K562 (cell line): ENCODE measurements around the gene MAML1. TPM values are rescaled to one million over a fixed set of nuclear protein-coding genes. Genes with fewer than 3 reads are reported as not detected.

Source experiments
- ATAC-seq: fragments of 200-7000 bp; cut with Tn5 transposase; 3 replicates; pipeline ENCODE4 v1.9.1; 2020; ENCODE audit warnings: moderate library complexity
- BruUV-seq: library from RNA; stranded (reverse); fragments of 400-500 nt; replicated peaks from 2 replicates; lab custom pipeline; 2021; lab: Mats Ljungman, UMichigan
- CTCF ChIA-PET: fragments of 300-600 bp; formaldehyde crosslinking; extraction: SDS; loops from one replicate; lab custom pipeline; 2021; ENCODE audit warnings: low intra/inter-chr PET ratio; lab: Yijun Ruan, JAX
- POLR2A ChIA-PET: fragments of 300-600, 350-650 bp; sonication (Branson Sonifier 250); formaldehyde crosslinking; extraction: SDS; loops from one replicate; lab custom pipeline; 2021; ENCODE audit warnings: antibody characterized with exemption, inconsistent platforms; lab: Yijun Ruan, JAX
- DNase-seq, 4 experiments: peaks; one replicate each; pipeline versions ENCODE4 v3.0.0 to v3.0.0-alpha.2; 2011 to 2018; ENCODE audit warnings: low spot score in 3 of 4, mixed read lengths in 3 of 4; ENCODE audit errors: extremely low read depth in 1 of 4
- FAIRE-seq: peaks from 2 replicates; lab custom pipeline; 2011; peaks lifted over from hg19 to GRCh38; lab: Jason Lieb, UNC
- H2AFZ ChIP-seq: 2 replicates; pipeline ENCODE4 v1.6.0; 2011; ENCODE audit warnings: low read depth, low read length, control low read depth, inconsistent platforms
- H3K27ac ChIP-seq: fragments of 200-600 bp; 3 replicates; pipeline ENCODE4 v1.8.0; 2011; ENCODE audit warnings: low read depth, mild to moderate bottlenecking, control low read depth, inconsistent platforms, low read length, moderate library complexity, mixed read lengths; ENCODE audit errors: extremely low read depth
- H3K27me3 ChIP-seq, 2 experiments: fragments of 300-600 bp in 1 of 2; 2 replicates in 1 of 2; 3 replicates in 1 of 2; pipeline versions ENCODE4 v1.6.0 to v1.8.0; 2011; ENCODE audit warnings: inconsistent platforms in 2 of 2, low read length in 2 of 2, mild to moderate bottlenecking in 1 of 2, mixed read lengths in 1 of 2, moderate library complexity in 1 of 2; ENCODE audit not compliant: control insufficient read depth in 2 of 2, insufficient read depth in 2 of 2
- H3K36me3 ChIP-seq: fragments of 300-600 bp; 3 replicates; pipeline ENCODE4 v1.8.0; 2011; ENCODE audit warnings: mild to moderate bottlenecking, low read length, inconsistent platforms; ENCODE audit not compliant: control insufficient read depth, insufficient read depth
- H3K4me1 ChIP-seq, 2 experiments: fragments of 200-600 bp in 1 of 2; replicated peaks in 1 of 2; 2 replicates in 1 of 2; 3 replicates in 1 of 2; pipeline versions ENCODE4 v1.5.1 to v1.8.0; 2011; ENCODE audit warnings: inconsistent platforms in 2 of 2, low read length in 2 of 2, mild to moderate bottlenecking in 1 of 2, mixed read lengths in 1 of 2, moderate library complexity in 1 of 2; ENCODE audit not compliant: control insufficient read depth in 2 of 2, insufficient read depth in 2 of 2
- H3K4me2 ChIP-seq: 2 replicates; pipeline ENCODE4 v1.6.1; 2011; ENCODE audit warnings: low read length, control low read depth, inconsistent platforms, mixed read lengths; ENCODE audit not compliant: insufficient read depth
- H3K4me3 ChIP-seq: fragments of 200-600 bp; sonication (generic), shearing (Covaris generic); 2 replicates; pipeline ENCODE4 v1.5.1; 2016; ENCODE audit warnings: control low read depth, inconsistent platforms
- H3K79me2 ChIP-seq: fragments of 200-600 bp; 3 replicates; pipeline ENCODE4 v1.8.0; 2011; ENCODE audit warnings: low read length, inconsistent platforms; ENCODE audit not compliant: control insufficient read depth, insufficient read depth
- H3K9ac ChIP-seq, 2 experiments: 2 replicates each; pipeline versions ENCODE4 v1.6.0 to v1.6.1; 2011; ENCODE audit warnings: low read depth in 2 of 2, low read length in 2 of 2, control low read depth in 1 of 2, inconsistent platforms in 1 of 2, mild to moderate bottlenecking in 1 of 2, mixed read lengths in 1 of 2; ENCODE audit not compliant: insufficient read depth in 1 of 2
- H3K9me1 ChIP-seq: one replicate; pipeline ENCODE4 v1.6.0; 2011; ENCODE audit warnings: inconsistent platforms, mild to moderate bottlenecking, low read length, moderate library complexity; ENCODE audit not compliant: control insufficient read depth, insufficient read depth
- H3K9me3 ChIP-seq: replicated peaks from 2 replicates; pipeline ENCODE4 v1.5.1; 2011; ENCODE audit warnings: low read depth, low read length, inconsistent platforms; ENCODE audit not compliant: control insufficient read depth, insufficient read depth
- H4K20me1 ChIP-seq: replicated peaks from 2 replicates; pipeline ENCODE4 v1.6.1; 2011; ENCODE audit warnings: low read length, inconsistent platforms, mixed read lengths; ENCODE audit not compliant: control insufficient read depth, insufficient read depth
- GATAD2A ChIP-seq: fragments of 450-650 bp; IDR thresholded peaks from 2 replicates; pipeline ENCODE4 v1.6.1; 2017
- HEY1 ChIP-seq: fragments of 250-450 bp; sonication (Bioruptor Pico); IDR thresholded peaks from 2 replicates; pipeline ENCODE4 v1.5.0; 2020; ENCODE audit warnings: mild to moderate bottlenecking, moderate library complexity, borderline replicate concordance
- MITF ChIP-seq: IDR thresholded peaks from 2 replicates; pipeline ENCODE4 v1.6.1; 2014; ENCODE audit warnings: antibody characterized with exemption
- SREBF2 ChIP-seq: sonication (generic); formaldehyde crosslinking; IDR thresholded peaks from 2 replicates; pipeline ENCODE4 v1.4.0; 2020; ENCODE audit warnings: mild to moderate bottlenecking, missing genetic modification reagents
- TSC22D4 ChIP-seq: fragments of 450-650 bp; IDR thresholded peaks from 2 replicates; pipeline ENCODE4 v1.6.1; 2016; ENCODE audit warnings: missing genetic modification characterization, missing biosample characterization, control low read depth
- ZFP36 ChIP-seq: fragments of 150-350 bp; IDR thresholded peaks from 2 replicates; pipeline ENCODE4 v1.6.1; 2018; ENCODE audit warnings: low read length, low read depth; ENCODE audit not compliant: partially characterized antibody
- ZNF174 ChIP-seq: fragments of 250-450 bp; sonication (Bioruptor Pico); IDR thresholded peaks from 2 replicates; pipeline ENCODE4 v1.4.0; 2020; ENCODE audit warnings: mild to moderate bottlenecking
- ZNF239 ChIP-seq: fragments of 250-450 bp; sonication (Bioruptor Pico); IDR thresholded peaks from 2 replicates; pipeline ENCODE4 v1.4.0; 2020; ENCODE audit warnings: mild to moderate bottlenecking
- ZNF274 ChIP-seq: IDR thresholded peaks from 2 replicates; pipeline ENCODE4 v1.6.1; 2011; ENCODE audit warnings: low read depth, mild to moderate bottlenecking, low read length, moderate library complexity, borderline replicate concordance
- WGBS: fragments of 100-300 bp; shearing (Covaris generic); methylation state at CpG from one replicate; pipeline ENCODE4 v1.1.6; 2016; ENCODE audit warnings: low coverage, mixed read lengths; ENCODE audit not compliant: insufficient coverage; ENCODE audit errors: missing lambda C conversion rate; 5-methylcytosine and 5-hydroxymethylcytosine counted together
- in situ Hi-C: fragments of 300-500 bp; cut with MboI; formaldehyde crosslinking; loops from 4 replicates; pipeline ENCODE4 v1.15.0; 2018; ENCODE audit warnings: inconsistent platforms, mixed read lengths
- intact Hi-C: fragments of 100-400 bp; cut with micrococcal nuclease; formaldehyde crosslinking; loops from 2 replicates; pipeline ENCODE4 v1.14.2; 2022
- polyA plus RNA-seq, 8 experiments: library from polyadenylated mRNA; depleted of rRNA in 4 of 8; stranded (reverse) in 5 of 8; unstranded in 3 of 8; fragments of >200 nt; fragmentation: Nextera tagmentation in 2 of 8; fragmentation: Illumina TruSeq in 1 of 8; extraction: Ambion mirVana in 2 of 8; extraction: Trizol in 1 of 8; gene quantifications; 2 replicates each; pipeline versions ENCODE4 v1.2.1 to v1.2.3, GENCODE V29; 2011 to 2014; ENCODE audit warnings: inconsistent platforms in 1 of 8, missing spikeins in 1 of 8
- total RNA-seq, 7 experiments: library from RNA; depleted of rRNA in 6 of 7; stranded (reverse); fragments of >200 nt in 6 of 7; fragmentation: Illumina TruSeq in 2 of 7; extraction: Trizol in 2 of 7; gene quantifications; 2 replicates each; pipeline versions ENCODE4 v1.2.1 to v1.2.3, GENCODE V29; 2011 to 2021; ENCODE audit warnings: low replicate concordance in 1 of 7

The MAML1 gene
- total and polyA plus RNA-seq, 9 of the 15 experiments (the other 6 are each of a cell fraction or from before 2014, with no cell fraction given): 0.32 to 18.4 (median 7.0) TPM

- peaks cover 70% of the 10 kb centered on the region for H3K79me2 ChIP-seq
- BruUV-seq: no TSS peak
Measured at GRCh38 chr5:179747811-179748210, 15.2 kb downstream of the MAML1 start.

More at GRCh38 chr5:179747811-179748210, 15.2 kb downstream of the MAML1 start:
- H3K4me2 ChIP-seq: no peak overlapping the region
- no peak for FAIRE-seq
- TF ChIP-seq HEY1 (CRISPR knock-in tag) (no peak), SREBF2 (CRISPR knock-in tag) (no peak), ZFP36 (no peak), TSC22D4 (tag) (no peak), ZNF174 (CRISPR knock-in tag) (no peak), ZNF239 (CRISPR knock-in tag) (no peak), MITF (no peak), ZNF274 (no peak), GATAD2A (no peak)
- intact Hi-C loops: no loop called here
- CTCF ChIA-PET: no interaction called here
- no peak for DNase-seq
- no peak overlapping the region for H3K4me3 ChIP-seq
- ATAC-seq: no peak
- H3K27ac ChIP-seq: no peak overlapping the region
- in situ Hi-C loops: no loop called here
- no peaks in the 10 kb centered on the region; a peak in 1 of 5 replicates for H3K4me1 ChIP-seq
- WGBS: 91% methylated on average over 3 of the region's 3 CpGs
- no peaks in the 10 kb centered on the region for H3K27me3 ChIP-seq
- H3K9ac ChIP-seq: no peak overlapping the region
- POLR2A ChIA-PET: no interaction called here
- H3K36me3 ChIP-seq: peaks cover 20% of the 10 kb centered on the region; the same call in 2 of the 3 replicates
- H4K20me1 ChIP-seq: 0 out of 2 replicates have a peak, but pooled peaks cover 4% of the 10 kb centered on the region
- no peaks in the 10 kb centered on the region for H3K9me3 ChIP-seq
- H2AFZ ChIP-seq: no peak overlapping the region
- H3K9me1 ChIP-seq: no peaks in the 10 kb centered on the region
